ENCODE measurements around the gene NPM1.

Gene NPM1

DNA sequence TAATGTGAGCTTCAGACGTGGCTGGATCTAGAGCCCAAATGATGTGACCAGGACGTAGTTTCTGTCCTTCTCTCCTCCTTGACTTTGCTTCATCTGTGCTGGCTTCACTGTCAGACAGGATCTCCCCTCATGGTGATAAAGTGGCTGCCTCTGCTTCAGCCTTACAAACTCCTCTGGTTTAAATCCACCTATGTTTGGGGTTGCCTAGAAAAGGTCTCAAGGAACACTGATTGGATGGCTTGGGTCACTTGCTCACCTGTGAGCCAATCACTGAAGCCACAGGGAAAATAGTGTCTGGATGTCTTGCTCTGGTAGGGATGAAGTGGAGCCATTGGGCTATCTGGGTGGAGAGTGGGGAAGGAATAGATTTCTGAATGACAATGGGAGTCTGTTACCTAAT lies 67.9 kb downstream of the NPM1 start:
- no peaks in the 10 kb centered on the region for H3K27me3 ChIP-seq (ENCODE audit: control insufficient read depth, insufficient read depth, low read length)
- no peaks in the 10 kb centered on the region for H3K4me1 ChIP-seq (ENCODE audit: control insufficient read depth, insufficient read depth, low read length)
- H3K9ac ChIP-seq (ENCODE audit: low read length) = no peak overlapping the region
- no peaks in the 10 kb centered on the region for H3K36me3 ChIP-seq (ENCODE audit: control insufficient read depth, insufficient read depth, low read length)
- H3K4me3 ChIP-seq (ENCODE audit: low read length) = no peak overlapping the region
- no peak overlapping the region for H3K27ac ChIP-seq (ENCODE audit: low read depth, low read length)

GRCh38 chr5:171457208-171457981 lies 69.7 kb downstream of the NPM1 start:
- H3K27me3 ChIP-seq (ENCODE audit: control insufficient read depth, insufficient read depth, low read length) = no peaks in the 10 kb centered on the region
- H3K4me1 ChIP-seq (ENCODE audit: control insufficient read depth, insufficient read depth, low read length) = no peaks in the 10 kb centered on the region
- H3K9ac ChIP-seq (ENCODE audit: low read length) = no peak overlapping the region
- no peak overlapping the region for H3K4me3 ChIP-seq (ENCODE audit: low read length)
- H3K27ac ChIP-seq (ENCODE audit: low read depth, low read length) = no peak overlapping the region
- no peaks in the 10 kb centered on the region for H3K36me3 ChIP-seq (ENCODE audit: control insufficient read depth, insufficient read depth, low read length)

DNA sequence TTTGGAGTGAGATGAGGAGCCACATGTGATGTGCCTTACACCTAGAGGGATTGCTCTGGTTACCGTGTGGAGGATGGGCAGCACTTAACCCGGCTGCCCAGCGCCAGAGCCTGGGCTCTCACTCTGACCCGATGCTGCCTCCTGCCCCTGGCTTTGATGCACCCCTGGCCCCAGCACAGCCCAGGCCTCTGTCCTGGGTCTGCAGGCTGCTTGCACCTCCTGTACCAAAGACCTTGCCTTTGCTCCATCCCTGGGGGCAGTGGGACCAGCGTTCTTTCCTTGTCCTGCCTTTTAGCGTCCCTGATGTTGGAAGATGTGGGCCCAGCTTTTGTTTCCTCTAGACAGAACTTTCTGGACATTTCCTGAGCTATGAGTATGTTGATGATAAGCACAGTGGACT lies 72.2 kb downstream of the NPM1 start:
- Histone ChIP-seq H3K9ac (ENCODE audit: low read length) (no peak overlapping the region), H3K36me3 (ENCODE audit: control insufficient read depth, insufficient read depth, low read length) (no peaks in the 10 kb centered on the region), H3K4me1 (ENCODE audit: control insufficient read depth, insufficient read depth, low read length) (no peaks in the 10 kb centered on the region), H3K27me3 (ENCODE audit: control insufficient read depth, insufficient read depth, low read length) (no peaks in the 10 kb centered on the region), H3K27ac (ENCODE audit: low read depth, low read length) (no peak overlapping the region), H3K4me3 (ENCODE audit: low read length) (no peak overlapping the region)

Measured in rectal smooth muscle tissue (tissue), 1 donor.